H1 (cell line): Measurements from ENCODE around the gene RAB8B. TPM values are rescaled to one million over a fixed set of nuclear protein-coding genes. Genes with fewer than 3 reads are reported as not detected.
A peak's percentile ranks its signal among the peaks of the same experiment; 100 is the strongest.

Experiments
- BRCA1 ChIP-seq: IDR thresholded peaks from 2 replicates; pipeline ENCODE4 v1.6.1; 2012; ENCODE audit warnings: low read depth, low read length, improper control_type of control experiment
- CEBPB ChIP-seq: IDR thresholded peaks from 2 replicates; pipeline ENCODE4 v1.6.1; 2012; ENCODE audit warnings: low read depth, low read length
- CHD1 ChIP-seq: IDR thresholded peaks from 2 replicates; pipeline ENCODE4 v1.6.1; 2012; ENCODE audit warnings: low read depth, low read length, improper control_type of control experiment
- CTBP2 ChIP-seq: IDR thresholded peaks from 2 replicates; pipeline ENCODE4 v1.7.0; 2011; ENCODE audit warnings: borderline replicate concordance, mild to moderate bottlenecking, moderate library complexity, mixed read lengths, low read length; ENCODE audit not compliant: insufficient read depth, insufficient read length
- E2F6 ChIP-seq: IDR thresholded peaks from 2 replicates; pipeline ENCODE4 v1.6.1; 2012; ENCODE audit warnings: inconsistent platforms
- EP300 ChIP-seq, 2 experiments: IDR thresholded peaks; 1 replicate in 1 of 2; 2 replicates in 1 of 2; pipeline ENCODE4 v1.6.1; 2011 to 2012; ENCODE audit warnings: low read depth in 2 of 2, low read length in 2 of 2, mild to moderate bottlenecking in 2 of 2, borderline replicate concordance in 1 of 2, inconsistent platforms in 1 of 2, moderate library complexity in 1 of 2
- FOSL1 ChIP-seq: IDR thresholded peaks from 2 replicates; pipeline ENCODE4 v1.6.1; 2011; ENCODE audit warnings: mild to moderate bottlenecking, low read depth, low read length, moderate library complexity; ENCODE audit not compliant: insufficient read depth
- GTF2F1 ChIP-seq: IDR thresholded peaks from 2 replicates; pipeline ENCODE4 v1.6.1; 2012; ENCODE audit warnings: low read depth, low read length, improper control_type of control experiment, borderline replicate concordance
- HDAC2 ChIP-seq, 2 experiments: fragments of 300-600 bp in 1 of 2; sonication (generic) in 1 of 2; IDR thresholded peaks; 2 replicates each; pipeline ENCODE4 v1.6.1; 2011 to 2012; ENCODE audit warnings: low read depth in 2 of 2, low read length in 2 of 2, mild to moderate bottlenecking in 2 of 2, moderate library complexity in 2 of 2, borderline replicate concordance in 1 of 2, inconsistent platforms in 1 of 2
- HDAC6 ChIP-seq: IDR thresholded peaks from one replicate; pipeline ENCODE4 v1.7.1; 2012; ENCODE audit warnings: low read depth, mild to moderate bottlenecking, inconsistent platforms, low read length, moderate library complexity
- KDM1A ChIP-seq: fragments of 200-600, 300-600 bp; sonication (generic); IDR thresholded peaks from 2 replicates; pipeline ENCODE4 v1.7.1; 2016; ENCODE audit warnings: mild to moderate bottlenecking, low read length, borderline replicate concordance
- PHF8 ChIP-seq: fragments of 200-600 bp; sonication (generic); conservative IDR thresholded peaks from 2 replicates; pipeline ENCODE4 v1.7.1; 2012; ENCODE audit warnings: low read depth, mild to moderate bottlenecking, inconsistent platforms, low read length, moderate library complexity
- RFX5 ChIP-seq: IDR thresholded peaks from 2 replicates; pipeline ENCODE4 v1.6.1; 2011; ENCODE audit warnings: low read depth, low read length, improper control_type of control experiment, borderline replicate concordance
- RNF2 ChIP-seq: fragments of 200-900, 300-1000 bp; sonication (generic); IDR thresholded peaks from 2 replicates; pipeline ENCODE4 v1.7.1; 2016; ENCODE audit warnings: borderline replicate concordance, low read depth, mild to moderate bottlenecking, antibody characterized with exemption, low read length; ENCODE audit not compliant: poor library complexity, severe bottlenecking; ENCODE audit errors: missing control alignments
- SIN3A ChIP-seq, 2 experiments: IDR thresholded peaks in 1 of 2; conservative IDR thresholded peaks in 1 of 2; 2 replicates each; pipeline ENCODE4 v1.6.1; 2011 to 2012; ENCODE audit warnings: low read length in 2 of 2, improper control_type of control experiment in 1 of 2, low read depth in 1 of 2, mild to moderate bottlenecking in 1 of 2
- SP2 ChIP-seq: IDR thresholded peaks from 2 replicates; pipeline ENCODE4 v1.6.1; 2012; ENCODE audit warnings: mild to moderate bottlenecking, low read length, inconsistent platforms
- SP4 ChIP-seq: IDR thresholded peaks from 2 replicates; pipeline ENCODE4 v1.6.1; 2012; ENCODE audit warnings: low read length, inconsistent platforms
- SRF ChIP-seq: IDR thresholded peaks from 2 replicates; pipeline ENCODE4 v1.6.1; 2011; ENCODE audit warnings: mild to moderate bottlenecking, low read depth, low read length, moderate library complexity
- TAF1 ChIP-seq: IDR thresholded peaks from 2 replicates; pipeline ENCODE4 v1.6.1; 2011; ENCODE audit warnings: mild to moderate bottlenecking, low read depth, low read length
- TEAD4 ChIP-seq: IDR thresholded peaks from 2 replicates; pipeline ENCODE4 v1.6.1; 2012; ENCODE audit warnings: low read depth, low read length, inconsistent platforms, mixed read lengths
- ZNF274 ChIP-seq: IDR thresholded peaks from 2 replicates; pipeline ENCODE4 v1.7.0; 2012; ENCODE audit warnings: low read length, borderline replicate concordance; ENCODE audit errors: extremely low read depth
- polyA plus RNA-seq, 7 experiments: library from polyadenylated mRNA; depleted of rRNA in 3 of 7; stranded (reverse) in 5 of 7; unstranded in 2 of 7; fragments of >200 nt in 5 of 7; fragments of 200-250 nt in 2 of 7; gene quantifications; 1 replicate in 5 of 7; 2 replicates in 1 of 7; 4 replicates in 1 of 7; pipeline versions ENCODE4 v1.2.1 to v1.2.3, GENCODE V29; 2011 to 2013; ENCODE audit warnings: missing spikeins in 2 of 7, mixed read lengths in 2 of 7
- total RNA-seq: library from RNA; stranded (reverse); fragmentation: NEBNext Ultra II Directional; extraction: Animal tissue kit (Norgen Biotek cat#: 25700); gene quantifications from 2 replicates; pipeline ENCODE4 v1.2.1, GENCODE V29; 2021

RAB8B gene
- total and polyA plus RNA-seq, 2 of the 8 experiments (the other 6 are each of a cell fraction or from before 2014, with no cell fraction given) = 9.5 to 47.8 TPM

- TF ChIP-seq SIN3A (conservative IDR thresholded peaks at IDR 0.05 in 1 of 2, IDR thresholded peaks at IDR 0.05 in 1 of 2; ENCODE audit: low read depth in 1 of 2, low read length in 2 of 2) (peak in 1 of 2 experiments; percentile 83; a peak in 2 of 4 replicates), CHD1 (no peak), KDM1A (no peak), SP2 (no peak), SP4 (no peak), FOSL1 (no peak), RFX5 (no peak), TAF1 (peak; percentile 69), TEAD4 (no peak), PHF8 (peak; percentile 71), CTBP2 (no peak), E2F6 (peak; percentile 16; the same call in 1 of the 2 replicates), GTF2F1 (no peak; the same call in 1 of the 2 replicates), EP300 (IDR thresholded peaks at IDR 0.05; ENCODE audit: borderline replicate concordance in 1 of 2, low read depth in 2 of 2, low read length in 2 of 2) (no peak), HDAC2 (IDR thresholded peaks at IDR 0.05; ENCODE audit: borderline replicate concordance in 1 of 2, low read depth in 2 of 2, low read length in 2 of 2) (no peak), SRF (peak; percentile 79), BRCA1 (no peak), ZNF274 (no peak), HDAC6 (no peak), RNF2 (no peak), CEBPB (no peak)
Measured at GRCh38 chr15:63188926-63189871, at the start of gene RAB8B (continued).
